ENCODE results near the gene KCNH5.

Gene KCNH5

GRCh38 chr14:62674563-62675237 lies 370.6 kb downstream of the KCNH5 start:
- no peak for DNase-seq (ENCODE audit: low read depth in 2 of 2)

DNA sequence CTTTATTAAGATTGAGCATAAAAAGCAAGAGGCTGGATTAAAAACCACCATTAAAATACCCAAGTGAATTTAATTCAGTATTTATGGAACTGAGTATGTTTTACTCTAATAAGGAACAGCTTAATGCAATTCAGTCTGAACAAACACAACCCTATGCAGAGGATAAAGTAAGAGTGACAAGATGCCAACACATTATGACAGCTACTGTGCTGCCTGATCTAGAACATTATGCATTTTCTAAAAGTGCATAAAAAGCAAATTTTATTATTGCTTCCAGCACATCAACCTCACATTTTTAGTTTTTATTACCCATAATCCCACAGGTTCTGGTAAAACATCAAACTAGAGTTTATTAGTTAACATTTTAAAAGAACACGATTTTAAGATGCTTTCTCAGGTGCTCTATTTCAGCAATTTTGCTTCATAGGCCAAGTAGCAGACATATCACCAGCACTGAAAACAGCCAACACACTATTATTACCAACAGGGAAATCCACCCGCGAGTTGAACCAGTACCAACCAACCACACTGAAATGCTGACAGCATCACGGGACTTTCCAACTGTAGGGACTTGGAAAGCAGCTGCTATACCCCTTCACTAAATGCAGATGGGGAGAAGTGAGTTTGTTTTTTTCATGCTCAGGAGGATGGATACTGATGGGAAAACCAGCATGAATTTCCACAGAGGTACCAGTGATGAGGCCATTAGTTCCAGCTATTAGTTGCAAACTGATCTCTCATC lies 372.1 kb downstream of the KCNH5 start:
- DNase-seq (ENCODE audit: low read depth in 2 of 2), result no peak

GRCh38 chr14:62670526-62670925 lies 374.7 kb downstream of the KCNH5 start:
- no peak for DNase-seq (ENCODE audit: low read depth in 2 of 2)

DNA sequence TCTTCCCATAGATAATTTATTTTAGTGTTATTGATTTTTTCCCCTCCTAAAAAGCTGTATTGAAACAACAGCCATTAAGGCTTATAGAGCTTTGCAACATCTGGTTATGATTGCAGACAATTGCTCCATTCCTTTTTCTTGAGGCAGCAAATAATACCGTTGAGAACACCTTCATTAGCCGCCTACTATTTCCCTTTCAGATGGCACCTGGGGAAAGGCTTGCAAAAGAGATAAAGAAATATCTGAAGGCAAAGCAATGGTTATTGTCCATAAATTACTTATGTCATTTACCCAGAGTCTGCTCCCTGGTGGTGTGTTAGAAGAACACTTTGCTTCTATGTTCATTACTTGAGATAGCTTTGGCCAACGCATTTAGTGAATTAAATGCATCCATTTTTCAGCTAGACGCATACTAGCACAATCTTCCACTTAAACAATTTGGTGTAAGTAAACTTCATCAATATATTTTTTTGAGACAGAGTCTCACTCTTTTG lies 377.8 kb downstream of the KCNH5 start:
- DNase-seq (ENCODE audit: low read depth in 2 of 2), result no peak

- no peak for DNase-seq (ENCODE audit: low read depth in 2 of 2)
Measured at GRCh38 chr14:62665286-62665685, 380.0 kb downstream of the KCNH5 start.

GRCh38 chr14:62663456-62663821 lies 381.8 kb downstream of the KCNH5 start:
- DNase-seq (ENCODE audit: low read depth in 2 of 2), result no peak

DNA sequence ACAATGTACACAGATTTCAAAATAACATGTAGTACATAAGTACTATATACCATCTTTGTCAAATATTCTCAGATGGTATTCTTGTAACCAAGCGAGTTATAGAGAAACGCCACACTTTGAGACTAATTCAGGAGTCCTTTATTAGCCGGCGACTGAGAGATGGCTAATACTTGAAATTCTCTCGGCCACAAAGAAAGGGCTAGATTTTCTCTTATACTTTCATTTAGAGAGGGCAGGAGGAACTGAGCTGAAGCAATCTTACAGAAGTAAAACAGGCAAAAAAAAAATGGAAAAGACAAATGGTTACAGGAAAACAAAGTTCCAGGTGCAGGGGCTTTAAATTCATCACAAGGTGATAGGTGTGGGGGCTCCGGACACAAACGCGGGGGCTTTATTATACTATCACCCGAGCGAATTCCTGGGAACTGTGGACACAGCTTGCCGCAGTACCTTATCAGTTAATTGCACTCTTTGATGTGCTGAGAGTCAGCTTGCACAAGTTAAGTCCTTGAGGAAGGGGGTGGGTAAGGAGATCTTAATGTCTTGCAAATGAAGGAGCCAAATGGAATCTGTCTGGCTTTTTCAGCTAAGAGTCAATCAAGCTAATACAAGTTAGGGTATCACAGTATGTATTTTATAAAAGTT lies 382.3 kb downstream of the KCNH5 start:
- DNase-seq (ENCODE audit: low read depth in 2 of 2), result no peak

GRCh38 chr14:62661818-62662217 lies 383.4 kb downstream of the KCNH5 start:
- no peak for DNase-seq (ENCODE audit: low read depth in 2 of 2)

GRCh38 chr14:62658631-62659030 lies 386.6 kb downstream of the KCNH5 start:
- no peak for DNase-seq (ENCODE audit: low read depth in 2 of 2)

- no peak for DNase-seq (ENCODE audit: low read depth in 2 of 2)
Measured at GRCh38 chr14:62657376-62657775, 387.9 kb downstream of the KCNH5 start.

- DNase-seq (ENCODE audit: low read depth in 2 of 2), result peak; percentile 8 to 12
Measured at GRCh38 chr14:62655166-62655565, 390.1 kb downstream of the KCNH5 start.

GRCh38 chr14:62654641-62655040 lies 390.6 kb downstream of the KCNH5 start:
- peak; percentile 5 to 14 for DNase-seq (ENCODE audit: low read depth in 2 of 2)

Measured in fibroblast of skin of left quadriceps (primary cell).